Measurements from ENCODE around the gene LRRC51. TPM values are rescaled to one million over a fixed set of nuclear protein-coding genes. Genes with fewer than 3 reads are reported as not detected.

The LRRC51 gene
- polyA plus RNA-seq, 1 donor from 2014 or later, result 20.8 TPM

GRCh38 chr11:72072348-72072747, 8.3 kb upstream of the LRRC51 start:
- Histone ChIP-seq H3K4me3 (ENCODE audit: low read length) (no peak overlapping the region), H3K9me2 (ENCODE audit: insufficient read depth, low read length) (no peaks in the 10 kb centered on the region), H4K20me1 (ENCODE audit: insufficient read depth) (no peaks in the 10 kb centered on the region), H2AFZ (ENCODE audit: low read depth, low read length) (no peak overlapping the region), H3K4me2 (ENCODE audit: low read length) (no peak overlapping the region), H3K9ac (ENCODE audit: low read length) (no peak overlapping the region), H3F3A (ENCODE audit: insufficient read depth, low read length, poor library complexity, severe bottlenecking) (no peaks in the 10 kb centered on the region), H3K27ac (ENCODE audit: low read length) (no peak overlapping the region), H3K79me2 (replicated peaks; ENCODE audit: insufficient read depth, low read length) (peaks cover 51% of the 10 kb centered on the region), H3K36me3 (ENCODE audit: insufficient read depth, low read length) (no peaks in the 10 kb centered on the region), H3K27me3 (ENCODE audit: insufficient read depth, low read depth, low read length) (no peaks in the 10 kb centered on the region), H3K9me3 (ENCODE audit: low read length) (no peaks in the 10 kb centered on the region)
- no peak for TF ChIP-seq POLR2AphosphoS5 (IDR thresholded peaks at IDR 0.05)
- TF ChIP-seq EP300 (conservative IDR thresholded peaks at IDR 0.05; ENCODE audit: poor library complexity, severe bottlenecking), result no peak
- no peak for TF ChIP-seq TAF1 (IDR thresholded peaks at IDR 0.05; ENCODE audit: low read depth)
- TF ChIP-seq RAD21 (conservative IDR thresholded peaks at IDR 0.05), result no peak
- no peak for TF ChIP-seq SMC3 (conservative IDR thresholded peaks at IDR 0.05; ENCODE audit: poor library complexity)
- no peak for TF ChIP-seq MXI1 (conservative IDR thresholded peaks at IDR 0.05; ENCODE audit: poor library complexity, severe bottlenecking)
- TF ChIP-seq CTCF (IDR thresholded peaks at IDR 0.05; ENCODE audit: poor library complexity, severe bottlenecking), result no peak

GRCh38 chr11:72075109-72075508, 5.5 kb upstream of the LRRC51 start:
- Histone ChIP-seq H3K4me2 (ENCODE audit: low read length) (no peak overlapping the region), H3F3A (ENCODE audit: insufficient read depth, low read length, poor library complexity, severe bottlenecking) (no peaks in the 10 kb centered on the region), H3K27ac (ENCODE audit: low read length) (no peak overlapping the region), H3K9me3 (ENCODE audit: low read length) (no peaks in the 10 kb centered on the region), H3K9ac (ENCODE audit: low read length) (no peak overlapping the region), H3K4me3 (ENCODE audit: low read length) (no peak overlapping the region), H3K27me3 (ENCODE audit: insufficient read depth, low read depth, low read length) (no peaks in the 10 kb centered on the region), H3K79me2 (replicated peaks; ENCODE audit: insufficient read depth, low read length) (peaks cover 71% of the 10 kb centered on the region), H4K20me1 (ENCODE audit: insufficient read depth) (no peaks in the 10 kb centered on the region), H2AFZ (ENCODE audit: low read depth, low read length) (no peak overlapping the region), H3K36me3 (ENCODE audit: insufficient read depth, low read length) (no peaks in the 10 kb centered on the region), H3K9me2 (ENCODE audit: insufficient read depth, low read length) (no peaks in the 10 kb centered on the region)
- TF ChIP-seq SMC3 (conservative IDR thresholded peaks at IDR 0.05; ENCODE audit: poor library complexity), result no peak
- no peak for TF ChIP-seq RAD21 (conservative IDR thresholded peaks at IDR 0.05)
- TF ChIP-seq EP300 (conservative IDR thresholded peaks at IDR 0.05; ENCODE audit: poor library complexity, severe bottlenecking), result no peak
- no peak for TF ChIP-seq CTCF (IDR thresholded peaks at IDR 0.05; ENCODE audit: poor library complexity, severe bottlenecking)
- no peak for TF ChIP-seq MXI1 (conservative IDR thresholded peaks at IDR 0.05; ENCODE audit: poor library complexity, severe bottlenecking)
- TF ChIP-seq TAF1 (IDR thresholded peaks at IDR 0.05; ENCODE audit: low read depth), result no peak
- TF ChIP-seq REST (IDR thresholded peaks at IDR 0.05; ENCODE audit: borderline replicate concordance), result no peak
- TF ChIP-seq POLR2AphosphoS5 (IDR thresholded peaks at IDR 0.05), result no peak
- TF ChIP-seq EZH2 (IDR thresholded peaks at IDR 0.05; ENCODE audit: borderline replicate concordance, insufficient read depth, low read length, poor library complexity, severe bottlenecking), result no peak
